ENCODE measurements around the gene CDADC1.
"Not testable (repeated sequence)": the region's sequence is repeated elsewhere in the genome, so short reads cannot be mapped to it uniquely, and the experiment has no call there.

The CDADC1 gene

DNA sequence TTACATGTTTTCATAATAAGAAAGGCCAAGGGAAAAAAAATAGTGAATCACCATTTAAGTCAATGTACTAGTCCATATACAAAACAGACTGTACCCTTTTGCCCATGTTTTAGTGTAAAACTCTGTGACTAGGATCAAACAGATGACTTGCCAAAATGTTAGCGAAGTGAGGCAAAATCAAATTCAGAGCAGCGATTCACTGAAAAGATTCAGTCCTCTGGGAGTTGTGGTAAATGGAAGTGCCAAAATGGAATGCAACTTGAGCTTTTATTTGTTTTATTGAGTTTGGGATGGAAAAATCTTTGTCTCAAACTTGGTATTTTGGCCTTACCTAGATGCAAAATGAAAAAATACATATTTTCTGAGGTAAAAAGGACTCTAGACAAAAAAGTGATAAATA, 9.1 kb downstream of the CDADC1 start:
- peaks cover 22% of the 10 kb centered on the region for H3K4me1 Mint-ChIP-seq
- H3K27ac Mint-ChIP-seq = no peak overlapping the region
- no peaks in the 10 kb centered on the region for H3K9me3 Mint-ChIP-seq
- peaks cover 33% of the 10 kb centered on the region for H3K36me3 Mint-ChIP-seq
- no peak for DNase-seq (ENCODE audit: low spot score in 2 of 2)
- H3K4me3 Mint-ChIP-seq = no peak overlapping the region
- no peak for ATAC-seq

DNA sequence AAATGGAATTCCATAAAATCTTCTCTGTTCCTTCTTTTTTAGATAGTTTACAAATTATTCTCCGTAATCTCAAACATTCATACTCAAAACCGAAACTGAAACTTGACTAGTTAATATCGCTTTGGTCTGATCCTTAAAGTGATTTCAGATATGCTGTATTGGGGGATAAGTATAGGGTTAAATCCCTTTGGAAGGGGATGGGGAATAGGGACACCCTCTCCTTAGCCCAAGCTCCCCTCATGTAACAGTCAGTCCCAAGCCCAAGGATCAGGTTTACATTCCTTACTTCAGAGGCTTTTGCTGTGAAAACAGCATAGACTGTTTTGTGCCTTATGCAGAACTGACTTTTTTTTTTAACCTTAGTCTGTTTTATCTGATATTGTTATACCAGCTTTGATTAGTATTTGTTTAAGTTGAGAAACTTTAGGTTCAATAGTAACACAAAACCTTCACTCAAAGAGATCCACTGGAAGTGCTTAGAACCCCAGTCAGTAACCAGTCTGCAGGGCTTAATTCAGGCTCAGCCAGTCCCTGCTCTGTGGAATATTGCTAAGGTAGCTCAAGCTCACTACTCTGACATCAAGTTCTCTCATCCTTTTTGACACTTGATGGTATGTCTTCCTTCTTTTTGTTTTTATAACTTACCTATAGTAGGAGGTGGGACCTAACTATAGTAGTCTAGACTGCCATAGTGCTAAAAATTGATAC, 10.5 kb downstream of the CDADC1 start:
- Mint-ChIP-seq H3K4me3 (peak overlapping the region; percentile 60), H3K36me3 (peaks cover 40% of the 10 kb centered on the region), H3K27ac (peak overlapping the region; percentile 54), H3K9me3 (no peaks in the 10 kb centered on the region), H3K4me1 (peaks cover 25% of the 10 kb centered on the region)
- DNase-seq (ENCODE audit: low spot score in 2 of 2) = no peak
- ATAC-seq = no peak

DNA sequence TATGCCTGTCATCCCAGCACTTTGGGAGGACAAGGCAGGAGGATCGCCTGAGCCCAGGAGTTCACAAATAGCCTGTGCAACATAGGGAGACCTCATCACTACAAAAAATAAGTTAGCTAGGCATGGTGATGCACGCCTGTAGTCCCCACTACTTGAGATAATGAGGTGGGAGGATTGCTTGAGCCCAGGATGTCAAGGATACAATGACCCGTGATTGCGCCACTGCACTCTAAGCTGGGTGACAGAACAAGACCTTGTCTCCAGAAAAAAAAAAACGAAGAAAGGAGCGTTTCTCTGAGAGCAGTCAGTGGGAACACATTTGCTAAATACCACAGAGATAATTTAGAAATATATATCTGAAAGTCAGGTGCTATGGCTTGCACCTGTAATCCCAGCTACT, 11.9 kb downstream of the CDADC1 start:
- peaks cover 40% of the 10 kb centered on the region for H3K36me3 Mint-ChIP-seq
- ATAC-seq = no peak
- H3K4me1 Mint-ChIP-seq = peaks cover 15% of the 10 kb centered on the region
- no peaks in the 10 kb centered on the region for H3K9me3 Mint-ChIP-seq
- no peak overlapping the region for H3K4me3 Mint-ChIP-seq
- H3K27ac Mint-ChIP-seq = peak overlapping the region; percentile 17
- DNase-seq (ENCODE audit: low spot score in 2 of 2) = no peak

DNA sequence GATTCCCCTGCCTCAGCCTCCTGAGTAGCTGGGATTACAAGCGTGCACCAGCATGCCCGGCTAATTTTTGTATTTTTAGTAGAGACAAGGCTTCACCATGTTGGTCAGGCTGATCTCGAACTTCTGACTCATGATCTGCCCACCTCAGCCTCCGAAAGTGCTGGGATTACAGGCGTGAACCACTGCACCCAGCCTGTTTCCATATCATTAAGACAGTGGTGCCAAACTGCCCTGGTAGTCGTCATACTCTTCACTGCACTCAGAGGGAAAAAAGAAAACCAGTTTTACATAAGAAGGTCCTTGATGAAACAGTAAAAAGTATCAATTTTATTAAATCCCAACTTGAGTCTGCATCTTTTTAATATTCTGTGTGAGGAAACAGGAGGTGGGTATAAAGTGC, 14.9 kb downstream of the CDADC1 start:
- Mint-ChIP-seq H3K27ac (no peak overlapping the region), H3K4me1 (peaks cover 6% of the 10 kb centered on the region), H3K4me3 (no peak overlapping the region), H3K36me3 (peaks cover 35% of the 10 kb centered on the region), H3K9me3 (no peaks in the 10 kb centered on the region)
- DNase-seq (ENCODE audit: low spot score in 2 of 2) (no peak), ATAC-seq (peak; percentile 79)

DNA sequence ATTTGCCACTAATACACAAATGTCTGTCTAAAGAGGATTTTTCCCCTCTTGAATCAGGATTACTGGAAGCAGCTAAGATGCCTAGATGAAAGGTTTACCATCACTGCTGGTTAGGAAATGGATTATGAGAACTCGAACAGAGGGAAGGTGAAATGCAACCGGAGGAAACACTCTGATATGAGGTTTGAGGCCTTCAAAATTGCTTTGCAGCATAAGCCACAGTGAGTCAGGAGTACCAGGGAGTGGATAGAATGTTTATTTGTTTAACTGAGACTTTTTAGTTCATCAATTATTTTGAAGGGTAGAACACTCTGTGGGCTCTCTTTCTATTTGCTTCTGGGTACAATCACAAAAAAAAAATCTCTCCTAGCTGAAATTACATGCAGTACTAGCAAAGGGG, 18.1 kb downstream of the CDADC1 start:
- peaks cover 39% of the 10 kb centered on the region for H3K36me3 Mint-ChIP-seq
- H3K9me3 Mint-ChIP-seq = no peaks in the 10 kb centered on the region
- peaks cover 7% of the 10 kb centered on the region for H3K4me1 Mint-ChIP-seq
- DNase-seq (ENCODE audit: low spot score in 2 of 2) (no peak), ATAC-seq (no peak)
- no peak overlapping the region for H3K27ac Mint-ChIP-seq
- H3K4me3 Mint-ChIP-seq = no peak overlapping the region

DNA sequence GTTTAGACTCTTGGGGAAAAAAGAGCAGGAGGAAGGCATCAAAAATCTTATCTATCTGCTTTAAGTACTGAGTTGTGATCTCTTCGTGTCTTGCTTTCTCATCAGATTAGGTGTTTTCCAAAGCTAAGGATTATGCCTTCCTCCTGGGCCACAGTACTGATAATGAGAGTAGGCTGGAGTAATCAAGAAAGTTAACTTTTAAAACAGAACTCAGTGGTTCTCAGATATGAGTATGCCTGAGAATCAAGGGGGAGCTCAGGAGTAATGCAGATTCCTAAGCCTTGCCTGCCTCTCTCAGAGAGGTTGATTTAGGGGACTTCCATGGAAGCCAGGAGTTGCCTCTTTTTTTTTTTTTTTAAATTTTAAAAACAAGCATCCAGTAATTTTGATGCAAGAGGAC, 23.5 kb downstream of the CDADC1 start:
- DNase-seq (ENCODE audit: low spot score in 2 of 2) = no peak
- Mint-ChIP-seq H3K27ac (no peak overlapping the region), H3K9me3 (no peaks in the 10 kb centered on the region), H3K36me3 (peaks cover 31% of the 10 kb centered on the region), H3K4me3 (no peak overlapping the region), H3K4me1 (peaks cover 6% of the 10 kb centered on the region)
- peak; percentile 95 for ATAC-seq

DNA sequence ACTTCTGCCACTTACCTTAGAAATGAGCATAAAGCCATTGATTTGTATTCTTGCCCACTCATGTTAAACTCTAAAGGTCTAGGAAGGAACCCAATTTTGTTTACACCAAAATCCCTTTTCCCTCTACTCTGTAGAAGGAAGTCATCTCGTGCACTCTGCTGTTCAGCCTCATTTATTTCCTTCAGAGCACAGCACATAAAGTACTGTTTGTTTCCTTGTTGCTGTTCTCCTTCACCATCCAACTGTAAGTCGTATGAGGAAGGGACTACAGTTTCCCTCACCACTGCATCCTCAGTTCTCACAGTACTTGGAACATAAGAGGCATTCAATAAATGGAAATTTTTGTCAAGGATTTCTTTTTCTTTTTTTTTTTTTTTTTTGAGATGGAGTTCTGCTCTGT, 24.6 kb downstream of the CDADC1 start:
- H3K4me3 Mint-ChIP-seq = no peak overlapping the region
- peaks cover 22% of the 10 kb centered on the region for H3K36me3 Mint-ChIP-seq
- ATAC-seq = no peak
- DNase-seq (ENCODE audit: low spot score in 2 of 2) = no peak
- no peaks in the 10 kb centered on the region for H3K9me3 Mint-ChIP-seq
- no peak overlapping the region for H3K27ac Mint-ChIP-seq
- H3K4me1 Mint-ChIP-seq = peaks cover 6% of the 10 kb centered on the region

DNA sequence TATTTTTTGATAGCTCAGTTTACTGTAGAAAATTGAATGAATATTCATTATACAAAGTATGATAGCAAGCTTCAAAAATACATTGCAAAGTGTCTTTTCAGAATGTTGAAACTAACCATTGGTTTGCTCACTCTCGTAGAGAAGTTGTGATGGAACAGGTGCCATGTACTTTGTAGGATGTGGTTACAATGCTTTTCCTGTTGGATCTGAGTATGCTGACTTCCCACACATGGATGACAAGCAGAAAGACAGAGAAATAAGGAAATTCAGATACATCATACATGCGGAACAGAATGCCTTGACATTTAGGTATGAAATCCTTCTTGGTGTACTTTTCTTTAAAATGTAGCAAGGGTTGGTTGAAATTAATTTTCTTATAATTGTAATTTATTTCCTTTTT, 30.5 kb downstream of the CDADC1 start:
- Mint-ChIP-seq H3K4me3 (no peak overlapping the region), H3K4me1 (no peaks in the 10 kb centered on the region), H3K9me3 (no peaks in the 10 kb centered on the region), H3K36me3 (peaks cover 15% of the 10 kb centered on the region), H3K27ac (no peak overlapping the region)
- no peak for DNase-seq (ENCODE audit: low spot score in 2 of 2)
- ATAC-seq = no peak

DNA sequence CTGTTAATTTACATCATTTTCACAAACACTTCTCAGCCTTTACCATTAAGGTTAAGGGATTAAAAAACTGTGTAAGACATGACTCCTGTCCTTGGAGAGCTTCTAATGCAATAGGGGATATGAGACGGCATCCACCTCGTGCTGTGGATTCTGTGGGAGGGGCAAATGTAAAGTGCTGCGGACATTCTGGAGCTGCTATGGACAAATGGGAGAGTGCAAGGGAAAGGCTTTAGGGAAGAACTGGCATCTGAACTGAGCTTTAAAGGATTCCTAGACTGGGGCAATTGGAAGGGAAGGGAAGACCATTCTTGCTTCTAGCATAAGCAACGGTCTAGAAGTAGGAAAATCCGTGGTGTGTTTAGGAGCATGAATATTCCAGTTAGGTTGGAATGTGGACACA, 31.4 kb downstream of the CDADC1 start:
- no peak for DNase-seq (ENCODE audit: low spot score in 2 of 2)
- peaks cover 12% of the 10 kb centered on the region for H3K36me3 Mint-ChIP-seq
- no peaks in the 10 kb centered on the region for H3K4me1 Mint-ChIP-seq
- no peak for ATAC-seq
- H3K27ac Mint-ChIP-seq = no peak overlapping the region
- H3K4me3 Mint-ChIP-seq = no peak overlapping the region
- H3K9me3 Mint-ChIP-seq = no peaks in the 10 kb centered on the region

DNA sequence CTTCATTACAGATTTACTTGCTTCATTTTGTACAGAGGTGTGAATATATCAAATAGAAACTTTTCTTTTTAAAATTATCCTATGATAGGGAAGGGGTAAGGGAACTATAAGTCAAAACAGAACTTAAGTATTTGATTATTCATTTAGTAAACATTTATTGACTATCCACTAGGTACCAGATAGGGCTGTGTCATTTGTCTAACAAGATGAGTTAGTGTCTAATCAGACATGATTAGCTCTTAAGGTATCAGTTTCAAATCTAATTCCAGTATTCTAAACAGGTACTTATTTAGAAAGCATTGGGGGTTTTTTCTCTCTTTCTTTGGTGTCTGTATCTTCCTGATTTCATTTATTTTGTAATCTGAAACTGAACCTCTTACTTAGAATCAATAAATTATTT, 32.2 kb downstream of the CDADC1 start:
- Mint-ChIP-seq H3K9me3 (no peaks in the 10 kb centered on the region), H3K4me1 (no peaks in the 10 kb centered on the region), H3K36me3 (peaks cover 10% of the 10 kb centered on the region), H3K27ac (no peak overlapping the region), H3K4me3 (no peak overlapping the region)
- ATAC-seq (peak; percentile 57), DNase-seq (ENCODE audit: low spot score in 2 of 2) (no peak)

DNA sequence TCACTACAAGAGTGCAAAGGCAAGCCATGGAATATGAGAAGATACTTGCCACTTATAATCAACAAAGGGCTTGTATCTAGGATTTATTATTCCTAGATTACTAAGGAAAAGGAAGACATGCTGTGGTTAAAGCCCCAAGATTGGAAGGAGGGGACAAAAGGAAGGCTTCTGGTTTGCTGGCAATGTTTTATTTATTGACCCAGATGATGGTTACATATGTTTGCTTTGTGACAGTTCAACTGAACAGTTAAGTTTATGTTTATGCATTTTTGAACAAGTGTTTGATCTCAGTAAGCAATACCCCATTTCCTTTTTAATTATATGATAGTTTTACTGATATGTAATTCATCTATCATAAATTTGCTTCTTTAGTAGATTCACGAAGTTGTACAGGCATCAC, 40.3 kb downstream of the CDADC1 start:
- no peak overlapping the region for H3K27ac Mint-ChIP-seq
- H3K4me3 Mint-ChIP-seq = no peak overlapping the region
- no peaks in the 10 kb centered on the region for H3K9me3 Mint-ChIP-seq
- ATAC-seq (no peak), DNase-seq (ENCODE audit: low spot score in 2 of 2) (no peak)
- H3K4me1 Mint-ChIP-seq = peaks cover 5% of the 10 kb centered on the region
- peaks cover 18% of the 10 kb centered on the region for H3K36me3 Mint-ChIP-seq

DNA sequence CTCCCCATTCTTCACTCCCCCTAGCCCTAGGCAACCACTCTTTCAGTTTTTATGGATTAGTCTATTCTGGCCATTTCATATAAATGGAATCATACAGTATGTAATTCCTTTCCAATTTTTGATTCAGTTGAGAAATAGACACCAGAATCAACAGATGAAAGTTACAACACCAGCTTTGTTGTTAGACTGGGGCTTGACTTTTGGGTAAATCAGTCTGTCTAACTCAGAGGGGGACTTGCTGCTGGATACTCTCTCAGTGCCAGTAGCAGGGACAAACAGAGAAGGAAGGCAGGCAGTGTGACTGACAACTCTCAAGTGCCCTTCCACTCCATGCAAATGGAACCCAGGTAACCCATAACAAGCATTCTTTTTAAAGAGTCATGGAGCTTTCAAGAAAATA, 40.7 kb downstream of the CDADC1 start:
- H3K36me3 Mint-ChIP-seq = peaks cover 23% of the 10 kb centered on the region
- no peak for DNase-seq (ENCODE audit: low spot score in 2 of 2)
- H3K4me3 Mint-ChIP-seq = no peak overlapping the region
- H3K27ac Mint-ChIP-seq = no peak overlapping the region
- H3K4me1 Mint-ChIP-seq = peaks cover 8% of the 10 kb centered on the region
- no peak for ATAC-seq
- no peaks in the 10 kb centered on the region for H3K9me3 Mint-ChIP-seq

DNA sequence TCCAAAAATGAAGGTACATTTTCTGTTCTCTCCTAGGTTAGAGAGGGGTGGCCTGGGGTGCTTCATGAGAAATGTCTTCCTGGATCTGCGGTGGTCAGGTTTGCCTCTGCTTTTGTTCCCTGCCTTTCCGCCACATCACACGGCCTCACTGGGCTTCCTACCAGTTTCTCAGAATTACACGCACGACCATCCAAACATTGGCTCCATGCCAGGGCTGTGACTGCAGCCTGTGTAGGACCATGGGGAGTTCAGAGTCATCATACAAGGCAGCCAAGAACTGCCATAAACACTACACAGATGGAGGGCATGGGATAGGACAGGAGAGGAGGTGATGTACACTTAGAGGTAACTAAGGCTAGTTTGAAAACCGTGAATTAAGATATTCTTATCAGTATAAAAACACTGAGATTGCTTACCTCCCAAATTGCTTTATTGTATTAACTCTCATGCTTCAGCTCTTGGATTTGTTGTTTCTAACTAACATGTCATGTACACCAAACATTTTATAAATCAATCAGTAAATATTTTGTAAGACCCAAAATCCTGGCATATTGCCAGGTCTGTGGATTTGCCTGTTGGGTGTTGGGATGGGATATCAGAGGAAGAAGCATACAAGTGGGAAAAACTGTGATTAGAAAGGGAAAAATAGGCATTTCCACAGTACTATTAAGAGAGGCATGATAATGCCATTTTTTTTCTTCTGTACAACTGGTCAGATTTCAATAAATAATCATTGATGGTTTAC, 45.2 kb downstream of the CDADC1 start:
- Mint-ChIP-seq H3K4me1 (peaks cover 8% of the 10 kb centered on the region), H3K9me3 (no peaks in the 10 kb centered on the region), H3K27ac (no peak overlapping the region), H3K36me3 (peaks cover 12% of the 10 kb centered on the region), H3K4me3 (no peak overlapping the region)
- ATAC-seq (peak; percentile 74), DNase-seq (ENCODE audit: low spot score in 2 of 2) (no peak)

DNA sequence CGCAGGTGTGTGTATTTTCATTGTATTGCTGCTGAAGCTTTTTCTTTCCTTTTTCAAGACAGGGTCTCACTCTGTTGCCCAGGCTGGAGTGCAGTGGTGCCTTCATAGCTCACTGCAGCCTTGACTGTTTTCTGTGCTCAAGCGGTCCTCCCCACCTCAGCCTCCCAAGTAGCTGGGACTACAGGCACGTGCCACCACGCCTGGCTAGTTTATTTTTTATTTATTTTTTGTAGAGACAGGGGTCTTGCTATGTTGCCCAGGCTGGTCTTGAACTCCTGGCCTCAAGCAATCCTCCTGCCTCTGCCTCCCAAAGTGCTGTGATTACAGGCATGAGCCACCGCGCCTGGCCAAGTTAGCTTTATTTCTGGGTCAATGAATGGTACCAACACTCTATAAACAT, 47.0 kb downstream of the CDADC1 start:
- ATAC-seq; H3K27ac Mint-ChIP-seq; DNase-seq (ENCODE audit: low spot score in 2 of 2); H3K9me3 Mint-ChIP-seq; H3K4me1 Mint-ChIP-seq; H3K4me3 Mint-ChIP-seq: not testable (repeated sequence)
- peaks cover 12% of the 10 kb centered on the region for H3K36me3 Mint-ChIP-seq

DNA sequence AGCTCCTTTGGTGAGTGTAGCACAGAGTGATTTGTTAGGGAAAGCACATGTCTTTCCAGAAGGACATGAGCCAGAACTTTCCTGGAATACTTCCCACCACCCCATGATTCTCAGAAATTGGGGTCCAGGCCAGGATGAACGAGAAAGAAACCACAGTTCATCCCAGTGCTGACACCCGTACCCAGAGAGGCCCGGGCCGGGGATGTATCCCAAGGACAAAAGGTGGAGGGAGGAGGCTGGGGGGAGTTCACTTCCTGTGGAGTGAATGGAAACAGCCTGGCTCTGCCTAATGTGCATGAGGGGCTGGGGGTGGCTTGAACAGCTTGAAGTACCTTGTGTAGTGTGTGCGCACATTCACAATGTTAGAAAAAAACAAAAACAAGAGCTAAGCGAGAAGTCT, 47.5 kb downstream of the CDADC1 start:
- Mint-ChIP-seq H3K9me3 (no peaks in the 10 kb centered on the region), H3K4me1 (peaks cover 8% of the 10 kb centered on the region), H3K4me3 (no peak overlapping the region), H3K27ac (no peak overlapping the region), H3K36me3 (peaks cover 12% of the 10 kb centered on the region)
- DNase-seq (ENCODE audit: low spot score in 2 of 2) = no peak
- no peak for ATAC-seq

DNA sequence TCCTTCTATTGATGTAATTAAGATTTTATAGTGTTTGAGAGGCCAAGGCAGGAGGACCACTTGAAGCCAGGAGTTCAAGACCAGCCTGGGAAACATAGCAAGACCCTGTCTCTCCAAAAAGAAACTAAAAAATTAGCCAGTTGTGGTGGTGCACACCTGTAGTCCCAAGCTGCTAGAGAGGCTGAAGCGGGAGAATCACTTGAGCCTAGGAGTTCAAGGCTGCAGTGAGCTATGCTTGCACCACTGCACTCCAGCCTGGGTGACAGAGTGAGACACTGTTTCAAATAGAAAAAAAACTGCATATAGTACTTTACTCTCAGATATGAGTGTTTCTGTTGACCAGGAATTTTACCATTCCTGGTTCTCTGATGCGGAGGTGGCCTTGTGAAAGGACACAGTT, 48.9 kb downstream of the CDADC1 start:
- Mint-ChIP-seq H3K4me1 (peaks cover 16% of the 10 kb centered on the region), H3K4me3 (no peak overlapping the region), H3K36me3 (peaks cover 12% of the 10 kb centered on the region), H3K9me3 (no peaks in the 10 kb centered on the region), H3K27ac (no peak overlapping the region)
- DNase-seq (ENCODE audit: low spot score in 2 of 2) (no peak), ATAC-seq (no peak)
